GM18520 (cell line): ENCODE data around the gene POLDIP2.
"Not testable (repeated sequence)": the region's sequence is repeated elsewhere in the genome, so short reads cannot be mapped to it uniquely, and the experiment has no call there.

ENCODE experiments used
- ATAC-seq: cut with Tn5 transposase; IDR thresholded peaks from one replicate; pipeline ENCODE4 v1.9.1; 2021; ENCODE audit not compliant: unreplicated experiment

POLDIP2 gene

GRCh38 chr17:28338769-28339212, 18.5 kb downstream of the POLDIP2 start:
- ATAC-seq = not testable (repeated sequence)

DNA sequence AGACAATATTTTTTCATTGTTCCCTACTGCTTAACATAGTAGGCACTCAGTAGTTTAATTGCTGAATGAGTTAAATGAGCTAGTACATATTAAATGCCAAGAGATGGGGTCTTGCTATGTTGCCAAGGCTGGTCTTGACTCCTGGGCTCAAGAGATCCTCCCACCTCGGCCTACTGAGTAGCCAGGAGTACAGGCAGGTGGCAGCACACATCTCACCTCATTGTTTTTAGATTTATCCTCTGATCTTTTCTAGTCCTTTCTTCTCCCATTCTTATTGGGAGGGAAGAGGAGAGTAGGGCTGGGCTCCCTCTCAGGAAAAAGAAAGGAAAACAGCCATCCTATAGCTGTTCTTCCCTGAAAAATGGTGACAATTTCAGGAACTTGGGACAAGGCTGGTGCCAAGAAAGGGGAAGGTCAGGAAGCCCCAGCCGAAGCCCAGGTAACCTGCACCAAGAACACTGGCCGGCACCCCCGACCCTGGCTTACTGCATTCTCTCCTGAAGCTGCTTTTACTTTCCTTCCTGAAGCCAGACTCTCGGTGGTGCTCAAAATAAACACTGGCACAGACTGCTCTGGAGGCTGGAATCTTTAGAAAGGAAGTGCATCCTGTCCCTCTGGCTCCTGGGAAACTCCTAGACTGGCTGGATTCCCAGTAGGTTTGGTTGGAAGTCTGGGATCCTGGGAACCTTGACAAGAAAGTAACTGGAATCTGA, 19.1 kb downstream of the POLDIP2 start:
- ATAC-seq = no peak

DNA sequence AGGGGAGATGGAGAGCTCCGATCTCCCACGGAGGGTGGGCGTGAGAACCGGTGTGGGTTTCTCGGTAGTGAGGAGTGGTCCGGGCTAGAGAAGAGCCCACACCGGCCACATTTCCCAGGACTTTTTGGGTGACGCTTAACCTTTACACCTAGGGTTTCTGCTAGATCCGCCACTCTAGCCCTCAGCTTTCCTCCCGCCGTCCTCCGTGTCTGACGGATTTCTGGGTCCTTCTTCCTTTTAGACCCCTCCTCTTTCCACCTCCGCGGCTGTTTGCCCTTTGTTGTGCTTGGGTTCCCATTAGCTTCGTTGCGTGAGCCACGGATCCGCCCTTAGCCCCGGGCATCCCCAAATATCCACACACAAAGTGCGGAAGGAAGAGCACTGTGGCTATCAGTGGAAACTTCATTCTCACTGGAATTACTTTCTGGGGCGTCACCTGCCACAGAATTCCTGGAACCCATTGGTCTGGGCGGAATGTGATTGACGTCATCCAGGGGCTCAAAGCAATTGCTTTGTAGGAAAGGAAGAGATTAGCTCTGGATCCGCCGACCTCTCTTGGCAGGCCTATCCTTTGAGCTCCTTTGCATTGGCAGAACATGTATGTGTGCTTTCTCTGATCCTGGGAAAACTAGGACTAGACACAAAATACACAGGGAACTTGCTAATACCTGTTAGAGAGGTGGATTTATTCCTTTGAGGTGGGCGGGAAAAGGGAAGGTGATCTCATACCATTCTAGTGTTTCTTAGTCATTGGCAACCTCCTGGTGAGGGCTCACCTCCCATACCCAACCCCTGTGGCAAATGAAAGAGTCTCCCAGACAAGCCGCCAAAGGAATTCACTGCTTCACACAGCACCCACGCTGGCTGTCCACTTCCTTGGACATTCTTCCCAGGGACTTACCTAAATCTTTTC, 21.1 kb downstream of the POLDIP2 start:
- no peak for ATAC-seq

DNA sequence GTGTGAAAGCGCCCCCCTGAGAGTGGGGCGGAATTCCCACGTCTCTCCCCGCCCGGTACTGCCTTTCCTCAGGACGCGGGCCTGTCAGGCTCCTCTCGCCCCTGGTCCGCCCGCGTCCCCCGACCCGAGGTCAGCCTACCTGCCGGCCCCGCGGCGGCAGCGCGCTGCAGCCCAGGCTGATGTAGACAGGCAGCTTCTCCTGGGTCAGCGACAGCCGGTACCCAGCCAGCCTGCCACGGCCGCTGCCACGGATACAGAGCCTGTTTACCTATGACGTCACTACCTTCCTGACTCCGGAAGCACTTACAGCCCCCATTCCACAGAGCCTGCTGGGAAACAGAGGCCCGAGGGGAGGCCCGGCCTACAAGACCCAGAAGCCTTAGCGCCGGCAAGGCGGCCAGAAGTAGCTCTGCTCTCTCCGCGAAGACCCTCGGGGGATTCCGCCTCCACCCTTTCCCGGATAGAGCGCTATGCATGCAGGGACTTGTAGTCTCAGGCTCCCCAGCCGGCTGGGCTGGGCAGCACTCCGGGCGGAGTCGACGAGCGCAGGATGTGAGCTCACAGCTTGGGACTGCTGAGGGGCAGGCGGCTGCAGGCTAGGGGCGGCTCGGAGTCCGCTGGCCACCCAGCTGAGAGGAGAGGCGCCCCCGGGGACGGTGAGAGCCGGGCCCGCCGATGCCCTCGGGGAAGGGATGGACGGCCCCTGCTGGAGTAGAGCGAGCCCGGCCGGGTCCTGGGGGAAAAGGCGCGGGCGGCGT, 21.9 kb downstream of the POLDIP2 start, which contains the start of the genes IFT20 and TNFAIP1:
Gene IFT20 (minus strand): TSS at position 272 of the 758 bp plus-strand sequence. CDS start 3,487 bp downstream, outside the sequence.
Gene TNFAIP1 (plus strand): TSS at position 561 of the 758 bp plus-strand sequence. CDS start 3,761 bp downstream, outside the sequence.
- peak; percentile 96 for ATAC-seq

GRCh38 chr17:28334666-28335200, 22.6 kb downstream of the POLDIP2 start:
- no peak for ATAC-seq

- ATAC-seq = no peak
Observed at GRCh38 chr17:28334171-28334570, 23.2 kb downstream of the POLDIP2 start.

- ATAC-seq = no peak
Observed at GRCh38 chr17:28333083-28333746, 24.1 kb downstream of the POLDIP2 start.

GRCh38 chr17:28331891-28332420, 25.4 kb downstream of the POLDIP2 start:
- no peak for ATAC-seq

GRCh38 chr17:28330671-28331070, 26.7 kb downstream of the POLDIP2 start:
- no peak for ATAC-seq

- no peak for ATAC-seq
Observed at GRCh38 chr17:28328325-28328724, 29.0 kb downstream of the POLDIP2 start.

GRCh38 chr17:28327709-28328108, 29.6 kb downstream of the POLDIP2 start:
- no peak for ATAC-seq

GRCh38 chr17:28327031-28327607, 30.2 kb downstream of the POLDIP2 start:
- ATAC-seq = peak; percentile 43

GRCh38 chr17:28326114-28326513, 31.2 kb downstream of the POLDIP2 start:
- ATAC-seq = no peak

- ATAC-seq = no peak
Observed at GRCh38 chr17:28325211-28325610, 32.1 kb downstream of the POLDIP2 start.

- no peak for ATAC-seq
Observed at GRCh38 chr17:28324781-28325180, 32.5 kb downstream of the POLDIP2 start.

DNA sequence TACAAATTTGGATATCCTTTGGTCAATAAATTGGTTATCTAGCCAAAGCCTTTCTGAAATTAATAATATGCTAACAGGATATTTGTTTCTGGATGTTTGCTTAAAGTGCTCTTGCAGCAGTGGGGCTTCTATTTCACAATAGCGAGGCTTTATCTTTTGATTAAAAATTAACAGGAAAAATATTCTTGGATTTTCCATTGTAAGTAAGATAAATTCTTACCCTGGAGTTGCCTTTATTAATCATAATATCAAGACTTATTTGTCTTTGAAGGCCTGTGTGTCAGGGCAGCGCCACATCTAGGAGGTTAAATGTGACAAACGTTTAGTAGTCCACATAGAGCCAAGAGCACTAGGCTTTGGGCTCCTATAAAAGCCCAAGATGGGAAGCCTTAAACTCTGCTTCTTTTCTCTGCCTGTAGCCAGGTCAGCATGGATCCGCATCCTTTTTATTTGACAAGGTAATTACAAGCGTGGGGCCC, 33.0 kb downstream of the POLDIP2 start:
- ATAC-seq = no peak

- ATAC-seq = no peak
Observed at GRCh38 chr17:28320215-28321061, 36.9 kb downstream of the POLDIP2 start.

GRCh38 chr17:28319598-28319935, 37.8 kb downstream of the POLDIP2 start:
- no peak for ATAC-seq
